ENCODE data around the gene SEPTIN5. TPM values are rescaled to one million over a fixed set of nuclear protein-coding genes. Genes with fewer than 3 reads are reported as not detected.

The SEPTIN5 gene
- total RNA-seq, 1 donor from 2014 or later, result 32.0 TPM

GRCh38 chr22:19718456-19719049 lies 4.2 kb downstream of the SEPTIN5 start:
- TF ChIP-seq CTCF (IDR thresholded peaks at IDR 0.05; ENCODE audit: unreplicated experiment), result no peak
- Mint-ChIP-seq H3K4me1 (ENCODE audit: low read depth) (peaks cover 8% of the 10 kb centered on the region), H3K36me3 (ENCODE audit: insufficient read depth) (peaks cover 11% of the 10 kb centered on the region), H3K27ac (no peak overlapping the region), H3K27me3 (peaks cover 48% of the 10 kb centered on the region), H3K9me3 (ENCODE audit: low read depth) (no peaks in the 10 kb centered on the region), H3K4me3 (ENCODE audit: low read depth) (peak overlapping the region; percentile 21)
- DNase-seq (ENCODE audit: low spot score, unreplicated experiment), result no peak

GRCh38 chr22:19719050-19719482 lies 4.8 kb downstream of the SEPTIN5 start:
- peaks cover 45% of the 10 kb centered on the region for H3K27me3 Mint-ChIP-seq

GRCh38 chr22:19719488-19720021 lies 5.3 kb downstream of the SEPTIN5 start:
- H3K27me3 Mint-ChIP-seq, result peaks cover 48% of the 10 kb centered on the region
- no peak for TF ChIP-seq CTCF (IDR thresholded peaks at IDR 0.05; ENCODE audit: unreplicated experiment)
- H3K36me3 Mint-ChIP-seq (ENCODE audit: insufficient read depth), result peaks cover 11% of the 10 kb centered on the region

More at GRCh38 chr22:19719050-19719482, 4.8 kb downstream of the SEPTIN5 start:
- DNase-seq (ENCODE audit: low spot score, unreplicated experiment), result no peak
- Mint-ChIP-seq H3K9me3 (ENCODE audit: low read depth) (no peaks in the 10 kb centered on the region), H3K27ac (no peak overlapping the region), H3K36me3 (ENCODE audit: insufficient read depth) (peaks cover 11% of the 10 kb centered on the region), H3K4me3 (ENCODE audit: low read depth) (peak overlapping the region; percentile 45), H3K4me1 (ENCODE audit: low read depth) (peaks cover 9% of the 10 kb centered on the region)
- TF ChIP-seq CTCF (IDR thresholded peaks at IDR 0.05; ENCODE audit: unreplicated experiment), result no peak

GRCh38 chr22:19720150-19720827 lies 6.0 kb downstream of the SEPTIN5 start:
- Mint-ChIP-seq H3K27ac (no peak overlapping the region), H3K4me1 (ENCODE audit: low read depth) (peaks cover 9% of the 10 kb centered on the region), H3K9me3 (ENCODE audit: low read depth) (no peaks in the 10 kb centered on the region), H3K4me3 (ENCODE audit: low read depth) (no peak overlapping the region), H3K36me3 (ENCODE audit: insufficient read depth) (peaks cover 11% of the 10 kb centered on the region), H3K27me3 (peaks cover 55% of the 10 kb centered on the region)
- DNase-seq (ENCODE audit: low spot score, unreplicated experiment), result no peak
- no peak for TF ChIP-seq CTCF (IDR thresholded peaks at IDR 0.05; ENCODE audit: unreplicated experiment)

More at GRCh38 chr22:19719488-19720021, 5.3 kb downstream of the SEPTIN5 start:
- Mint-ChIP-seq H3K4me3 (ENCODE audit: low read depth) (peak overlapping the region; percentile 45), H3K4me1 (ENCODE audit: low read depth) (peaks cover 9% of the 10 kb centered on the region), H3K27ac (no peak overlapping the region), H3K9me3 (ENCODE audit: low read depth) (no peaks in the 10 kb centered on the region)
- DNase-seq (ENCODE audit: low spot score, unreplicated experiment), result no peak

- no peak for DNase-seq (ENCODE audit: low spot score, unreplicated experiment)
- Mint-ChIP-seq H3K27ac (no peak overlapping the region), H3K9me3 (ENCODE audit: low read depth) (no peaks in the 10 kb centered on the region), H3K36me3 (ENCODE audit: insufficient read depth) (peaks cover 11% of the 10 kb centered on the region), H3K4me3 (ENCODE audit: low read depth) (no peak overlapping the region), H3K4me1 (ENCODE audit: low read depth) (peaks cover 9% of the 10 kb centered on the region), H3K27me3 (peaks cover 62% of the 10 kb centered on the region)
- no peak for TF ChIP-seq CTCF (IDR thresholded peaks at IDR 0.05; ENCODE audit: unreplicated experiment)
Measured at GRCh38 chr22:19720999-19721329, 6.7 kb downstream of the SEPTIN5 start.

All from progenitor cell of endocrine pancreas (in vitro differentiated cells).